Neutrophil (primary cell): ENCODE measurements around the gene SLCO2B1.

Source experiments
- H3K27ac ChIP-seq: fragments of 200-600 bp; sonication (generic); 2 replicates; pipeline ENCODE4 v1.5.1; 2016; ENCODE audit warnings: mild to moderate bottlenecking, moderate library complexity
- H3K27me3 ChIP-seq: fragments of 200-600 bp; sonication (generic); 2 replicates; pipeline ENCODE4 v1.6.0; 2016; ENCODE audit warnings: mild to moderate bottlenecking
- H3K36me3 ChIP-seq: fragments of 200-600 bp; sonication (generic); 2 replicates; pipeline ENCODE4 v1.5.1; 2017
- H3K4me1 ChIP-seq, 2 experiments: fragments of 200-600 bp in 1 of 2; sonication (generic) in 1 of 2; 1 replicate in 1 of 2; 2 replicates in 1 of 2; pipeline versions ENCODE4 v1.5.1 to v1.6.1; 2013 to 2016; ENCODE audit warnings: low read depth in 1 of 2, low read length in 1 of 2, mild to moderate bottlenecking in 1 of 2, moderate library complexity in 1 of 2; ENCODE audit not compliant: control insufficient read depth in 1 of 2, insufficient read depth in 1 of 2
- H3K4me3 ChIP-seq, 2 experiments: fragments of 200-600 bp in 1 of 2; sonication (generic) in 1 of 2; 1 replicate in 1 of 2; 2 replicates in 1 of 2; pipeline ENCODE4 v1.5.1; 2013 to 2016; ENCODE audit warnings: low read depth in 1 of 2, low read length in 1 of 2, mild to moderate bottlenecking in 1 of 2, moderate library complexity in 1 of 2
- H3K9me3 ChIP-seq: fragments of 200-600 bp; sonication (generic); 2 replicates; pipeline ENCODE4 v1.5.1; 2016
- TF ChIP-seq, protein P1 (sequence below): fragments of 200-600 bp; sonication (generic); IDR thresholded peaks from 2 replicates; pipeline ENCODE4 v1.5.1; 2016; ENCODE audit warnings: antibody characterized with exemption

The SLCO2B1 gene

DNA sequence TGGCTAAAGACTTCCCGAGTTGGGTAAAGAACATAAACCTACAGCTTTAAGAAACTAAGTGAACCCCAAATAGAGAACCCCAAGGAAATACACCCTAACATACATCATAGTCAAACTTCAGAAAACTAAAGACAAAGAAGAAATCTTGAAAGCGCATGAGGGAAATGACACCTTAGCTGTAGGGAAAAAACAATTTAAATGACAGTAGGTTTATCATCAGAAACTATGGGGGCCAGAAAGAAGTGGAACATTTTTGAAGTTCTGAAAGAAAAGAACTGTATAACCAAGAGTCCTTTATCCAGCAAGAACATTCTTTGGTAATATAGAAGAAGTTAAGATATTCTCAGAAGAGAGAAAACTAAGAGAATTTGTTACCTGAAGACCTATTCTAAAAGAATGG, 38.7 kb upstream of the SLCO2B1 start:
- Histone ChIP-seq H3K27ac (no peak overlapping the region), H3K9me3 (no peaks in the 10 kb centered on the region), H3K4me3 (no peak overlapping the region), H3K36me3 (no peaks in the 10 kb centered on the region), H3K27me3 (no peaks in the 10 kb centered on the region), H3K4me1 (no peaks in the 10 kb centered on the region)
- TF ChIP-seq, protein P1, sequence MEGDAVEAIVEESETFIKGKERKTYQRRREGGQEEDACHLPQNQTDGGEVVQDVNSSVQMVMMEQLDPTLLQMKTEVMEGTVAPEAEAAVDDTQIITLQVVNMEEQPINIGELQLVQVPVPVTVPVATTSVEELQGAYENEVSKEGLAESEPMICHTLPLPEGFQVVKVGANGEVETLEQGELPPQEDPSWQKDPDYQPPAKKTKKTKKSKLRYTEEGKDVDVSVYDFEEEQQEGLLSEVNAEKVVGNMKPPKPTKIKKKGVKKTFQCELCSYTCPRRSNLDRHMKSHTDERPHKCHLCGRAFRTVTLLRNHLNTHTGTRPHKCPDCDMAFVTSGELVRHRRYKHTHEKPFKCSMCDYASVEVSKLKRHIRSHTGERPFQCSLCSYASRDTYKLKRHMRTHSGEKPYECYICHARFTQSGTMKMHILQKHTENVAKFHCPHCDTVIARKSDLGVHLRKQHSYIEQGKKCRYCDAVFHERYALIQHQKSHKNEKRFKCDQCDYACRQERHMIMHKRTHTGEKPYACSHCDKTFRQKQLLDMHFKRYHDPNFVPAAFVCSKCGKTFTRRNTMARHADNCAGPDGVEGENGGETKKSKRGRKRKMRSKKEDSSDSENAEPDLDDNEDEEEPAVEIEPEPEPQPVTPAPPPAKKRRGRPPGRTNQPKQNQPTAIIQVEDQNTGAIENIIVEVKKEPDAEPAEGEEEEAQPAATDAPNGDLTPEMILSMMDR: no peak

DNA sequence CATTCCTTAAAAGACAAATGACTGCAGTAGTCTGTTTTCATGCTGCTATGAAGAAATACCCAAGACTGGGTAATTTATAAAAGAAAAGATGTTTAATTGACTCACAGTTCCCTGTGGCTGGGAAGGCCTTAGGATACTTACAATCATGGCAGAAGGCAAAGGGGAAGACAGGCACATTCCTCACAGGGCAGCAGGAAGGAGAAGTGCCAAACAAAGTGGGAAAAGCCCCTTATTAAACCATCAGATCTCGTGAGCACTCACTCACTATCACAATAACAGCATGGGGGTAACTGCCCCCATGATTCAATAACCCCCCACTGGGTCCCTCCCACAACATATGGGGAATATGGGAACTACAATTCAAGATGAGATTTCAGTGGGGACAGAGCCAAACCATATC, 37.9 kb upstream of the SLCO2B1 start:
- Histone ChIP-seq H3K4me3 (no peak overlapping the region), H3K27ac (no peak overlapping the region), H3K36me3 (no peaks in the 10 kb centered on the region), H3K27me3 (no peaks in the 10 kb centered on the region), H3K9me3 (no peaks in the 10 kb centered on the region), H3K4me1 (no peaks in the 10 kb centered on the region)
- TF ChIP-seq, protein P1: no peak

DNA sequence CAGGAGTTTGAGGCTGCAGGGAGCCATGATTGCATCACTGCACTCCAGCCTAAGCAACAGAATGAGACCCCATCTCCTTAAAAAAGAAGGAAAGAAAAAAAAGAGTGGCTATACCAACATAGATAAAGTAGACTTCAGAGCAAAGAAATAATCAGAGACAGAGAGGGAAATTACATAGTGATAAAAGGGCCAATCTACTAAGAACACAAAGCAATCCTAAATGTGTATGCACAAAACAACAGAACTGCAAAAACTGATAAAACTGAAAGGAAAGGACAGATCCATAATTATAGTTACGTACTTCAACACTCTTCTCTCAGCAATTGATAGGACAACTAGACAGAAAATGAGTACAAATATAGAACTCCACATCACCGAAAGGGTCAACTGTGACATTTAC, 36.4 kb upstream of the SLCO2B1 start:
- H3K4me1 ChIP-seq: no peaks in the 10 kb centered on the region
- TF ChIP-seq, protein P1: no peak

DNA sequence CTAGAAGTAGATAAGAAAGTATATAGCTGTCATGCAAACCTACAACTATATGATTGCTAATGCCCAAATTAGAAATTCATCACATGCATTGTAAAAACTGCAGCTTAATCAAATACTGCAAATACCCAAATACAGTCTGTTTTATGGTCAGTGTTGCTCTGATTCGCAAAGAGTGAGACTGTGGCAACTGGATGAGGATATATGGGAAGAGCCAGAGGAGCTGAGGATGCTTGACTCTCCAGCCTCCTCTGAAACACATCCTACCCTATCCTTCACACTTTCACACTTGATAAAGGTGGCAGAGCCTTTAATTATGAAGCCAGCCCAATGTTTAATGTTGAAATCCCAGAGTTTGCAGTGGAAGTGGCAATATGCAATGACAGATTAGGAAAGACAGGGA, 32.3 kb upstream of the SLCO2B1 start:
- no peak overlapping the region for H3K4me3 ChIP-seq
- H3K36me3 ChIP-seq: no peaks in the 10 kb centered on the region
- no peaks in the 10 kb centered on the region for H3K9me3 ChIP-seq
- TF ChIP-seq, protein P1: no peak
- no peaks in the 10 kb centered on the region for H3K27me3 ChIP-seq
- H3K4me1 ChIP-seq: no peaks in the 10 kb centered on the region
- H3K27ac ChIP-seq: no peak overlapping the region

More for the DNA sequence above, 36.4 kb upstream of the SLCO2B1 start:
- H3K4me3 ChIP-seq: no peak overlapping the region
- no peak overlapping the region for H3K27ac ChIP-seq
- no peaks in the 10 kb centered on the region for H3K27me3 ChIP-seq
- no peaks in the 10 kb centered on the region for H3K36me3 ChIP-seq
- no peaks in the 10 kb centered on the region for H3K9me3 ChIP-seq

DNA sequence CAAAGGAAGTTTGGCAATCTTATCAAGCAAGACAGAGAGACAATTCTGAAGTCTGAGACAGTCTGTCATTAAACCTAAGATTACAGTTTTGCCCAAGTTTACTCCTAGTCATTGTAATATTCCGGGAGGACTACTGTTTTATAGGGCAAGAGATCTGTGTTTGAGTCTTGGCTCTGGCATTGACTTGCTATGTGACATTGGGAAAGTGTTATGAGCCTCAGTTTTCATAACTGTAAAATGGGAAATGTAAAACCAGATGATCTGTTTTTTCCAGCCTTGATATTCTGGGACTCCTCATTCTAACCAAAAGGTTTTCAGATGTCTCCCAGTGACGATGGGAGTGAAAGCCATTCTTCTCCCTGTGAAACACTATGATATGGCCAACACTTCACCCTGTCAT, 24.3 kb upstream of the SLCO2B1 start:
- TF ChIP-seq, protein P1: no peak
- Histone ChIP-seq H3K36me3 (no peaks in the 10 kb centered on the region), H3K4me3 (no peak overlapping the region), H3K27me3 (no peaks in the 10 kb centered on the region), H3K4me1 (no peaks in the 10 kb centered on the region), H3K9me3 (no peaks in the 10 kb centered on the region), H3K27ac (no peak overlapping the region)

DNA sequence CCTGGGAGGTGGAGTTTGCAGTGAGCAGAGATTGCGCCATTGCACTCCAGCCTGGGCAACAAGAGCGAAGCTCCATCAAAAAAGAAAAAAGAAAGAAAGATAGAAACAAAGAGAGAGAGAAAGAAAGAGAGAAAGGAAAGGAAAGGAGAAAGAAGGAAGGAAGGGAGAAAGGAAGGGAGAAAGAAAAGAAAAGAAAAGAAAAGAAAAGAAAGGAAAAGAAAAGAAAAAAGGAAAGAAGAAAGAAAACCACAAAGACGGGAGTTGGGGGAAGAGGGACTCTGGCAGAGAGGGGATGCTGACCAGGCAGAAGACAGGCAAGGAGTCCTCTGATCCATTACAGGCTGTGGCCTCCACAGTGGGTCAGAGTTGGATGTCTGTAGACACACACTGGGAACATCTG, 18.8 kb upstream of the SLCO2B1 start:
- Histone ChIP-seq H3K9me3 (no peaks in the 10 kb centered on the region), H3K36me3 (no peaks in the 10 kb centered on the region), H3K27ac (no peak overlapping the region), H3K27me3 (peaks cover 20% of the 10 kb centered on the region), H3K4me1 (no peaks in the 10 kb centered on the region), H3K4me3 (no peak overlapping the region)
- TF ChIP-seq, protein P1: no peak
